Measurements from ENCODE around the gene DYRK1A.
"Not testable (repeated sequence)": the region's sequence is repeated elsewhere in the genome, so short reads cannot be mapped to it uniquely, and the experiment has no call there.

The DYRK1A gene

GRCh38 chr21:37524944-37525343, 158.4 kb downstream of the DYRK1A start:
- DNase-seq (ENCODE audit: low read depth in 1 of 2, low spot score in 1 of 2): not testable (repeated sequence)

- DNase-seq (ENCODE audit: low read depth in 1 of 2, low spot score in 1 of 2): no peak
Measured at GRCh38 chr21:37525810-37526209, 159.2 kb downstream of the DYRK1A start.

GRCh38 chr21:37527103-37527502, 160.5 kb downstream of the DYRK1A start:
- no peak for DNase-seq (ENCODE audit: low read depth in 1 of 2, low spot score in 1 of 2)

GRCh38 chr21:37527716-37528115, 161.1 kb downstream of the DYRK1A start:
- no peak for DNase-seq (ENCODE audit: low read depth in 1 of 2, low spot score in 1 of 2)

GRCh38 chr21:37528150-37528937, 161.8 kb downstream of the DYRK1A start:
- no peak for DNase-seq (ENCODE audit: low read depth in 1 of 2, low spot score in 1 of 2)

GRCh38 chr21:37529649-37530048, 163.1 kb downstream of the DYRK1A start:
- no peak for DNase-seq (ENCODE audit: low read depth in 1 of 2, low spot score in 1 of 2)

GRCh38 chr21:37530901-37531351, 164.4 kb downstream of the DYRK1A start:
- DNase-seq (ENCODE audit: low read depth in 1 of 2, low spot score in 1 of 2): no peak

- no peak for DNase-seq (ENCODE audit: low read depth in 1 of 2, low spot score in 1 of 2)
Measured at GRCh38 chr21:37531431-37531932, 164.9 kb downstream of the DYRK1A start.

GRCh38 chr21:37532868-37533780, 166.6 kb downstream of the DYRK1A start:
- peak in 1 of 2 donors; percentile 1 for DNase-seq (ENCODE audit: low read depth in 1 of 2, low spot score in 1 of 2)

GRCh38 chr21:37534431-37534830, 167.9 kb downstream of the DYRK1A start:
- no peak for DNase-seq (ENCODE audit: low read depth in 1 of 2, low spot score in 1 of 2)

GRCh38 chr21:37535130-37535529, 168.6 kb downstream of the DYRK1A start:
- DNase-seq (ENCODE audit: low read depth in 1 of 2, low spot score in 1 of 2): no peak

- no peak for DNase-seq (ENCODE audit: low read depth in 1 of 2, low spot score in 1 of 2)
Measured at GRCh38 chr21:37535672-37536071, 169.1 kb downstream of the DYRK1A start.

- DNase-seq (ENCODE audit: low read depth in 1 of 2, low spot score in 1 of 2): no peak
Measured at GRCh38 chr21:37536616-37537278, 170.2 kb downstream of the DYRK1A start.

- DNase-seq (ENCODE audit: low read depth in 1 of 2, low spot score in 1 of 2): no peak
Measured at GRCh38 chr21:37537391-37537996, 170.9 kb downstream of the DYRK1A start.

GRCh38 chr21:37538971-37539590, 172.5 kb downstream of the DYRK1A start:
- no peak for DNase-seq (ENCODE audit: low read depth in 1 of 2, low spot score in 1 of 2)

- DNase-seq (ENCODE audit: low read depth in 1 of 2, low spot score in 1 of 2): not testable (repeated sequence)
Measured at GRCh38 chr21:37541128-37541527, 174.6 kb downstream of the DYRK1A start.

GRCh38 chr21:37542512-37542911, 175.9 kb downstream of the DYRK1A start:
- no peak for DNase-seq (ENCODE audit: low read depth in 1 of 2, low spot score in 1 of 2)

- DNase-seq (ENCODE audit: low read depth in 1 of 2, low spot score in 1 of 2): no peak
Measured at GRCh38 chr21:37546299-37546908, 179.8 kb downstream of the DYRK1A start.

- no peak for DNase-seq (ENCODE audit: low read depth in 1 of 2, low spot score in 1 of 2)
Measured at GRCh38 chr21:37546949-37547614, 180.5 kb downstream of the DYRK1A start.
